HCT116 (cell line): ENCODE results near the gene ACTG1. TPM values are rescaled to one million over a fixed set of nuclear protein-coding genes. Genes with fewer than 3 reads are reported as not detected.

Source experiments
- ATAC-seq: fragments of 200-7000 bp; cut with Tn5 transposase; 2 replicates; pipeline ENCODE4 v1.9.1; 2020; ENCODE audit warnings: mild to moderate bottlenecking, moderate library complexity
- BruUV-seq: library from RNA; stranded (reverse); fragments of 400-500 nt; replicated peaks from 2 replicates; lab custom pipeline; 2021; lab: Mats Ljungman, UMichigan
- CTCF ChIA-PET: fragments of 300-600 bp; sonication (Branson Sonifier 250); formaldehyde crosslinking; loops from one replicate; lab custom pipeline; 2021; ENCODE audit warnings: antibody characterized with exemption; lab: Charles Lee
- POLR2A ChIA-PET: fragments of 300-600, 350-600 bp; sonication (Branson Sonifier 250); formaldehyde crosslinking; loops from one replicate; lab custom pipeline; 2021; ENCODE audit warnings: antibody characterized with exemption; lab: Charles Lee
- RAD21 ChIA-PET, 2 experiments: fragments of 300-600 bp; sonication (Branson Sonifier 250); formaldehyde crosslinking; loops; one replicate each; lab custom pipeline; 2023; ENCODE audit warnings: low total read pairs in 2 of 2; ENCODE audit not compliant: uncharacterized antibody in 2 of 2, unreplicated experiment in 2 of 2, low non-redundant PET in 1 of 2; lab: Charles Lee
- DNase-seq: peaks from one replicate; pipeline ENCODE4 v3.0.0-alpha.2; 2010; ENCODE audit warnings: low read depth, low spot score
- H2AFZ ChIP-seq: fragments of 200-600 bp; shearing (Covaris generic), sonication (generic); 2 replicates; pipeline ENCODE4 v1.6.1; 2017; ENCODE audit warnings: low read depth, mixed run types, mixed read lengths, antibody characterized with exemption, low read length; ENCODE audit not compliant: poor library complexity, severe bottlenecking
- H3K27ac ChIP-seq: 2 replicates; pipeline ENCODE4 v1.5.1; 2012; ENCODE audit warnings: low read depth, low read length
- H3K27me3 ChIP-seq: fragments of 200-600 bp; sonication (generic); 2 replicates; pipeline ENCODE4 v1.6.1; 2016; ENCODE audit warnings: mixed run types, low read length, mixed read lengths; ENCODE audit not compliant: insufficient read depth
- H3K36me3 ChIP-seq, 2 experiments: fragments of 200-500 bp in 1 of 2; fragments of 200-600 bp in 1 of 2; sonication (Bioruptor generic) in 1 of 2; sonication (generic) in 1 of 2; 2 replicates each; pipeline versions ENCODE4 v1.5.1 to v1.6.1; 2014 to 2016; ENCODE audit warnings: low read length in 2 of 2, inconsistent platforms in 1 of 2, mixed read lengths in 1 of 2, mixed run types in 1 of 2; ENCODE audit not compliant: insufficient read depth in 2 of 2, control insufficient read depth in 1 of 2
- H3K4me1 ChIP-seq, 2 experiments: fragments of 200-600 bp in 1 of 2; sonication (generic) in 1 of 2; 2 replicates each; pipeline versions ENCODE4 v1.5.1 to v1.6.1; 2012 to 2017; ENCODE audit warnings: low read length in 2 of 2, inconsistent platforms in 1 of 2, mild to moderate bottlenecking in 1 of 2, mixed read lengths in 1 of 2, mixed run types in 1 of 2, moderate library complexity in 1 of 2; ENCODE audit not compliant: insufficient read depth in 2 of 2, control insufficient read depth in 1 of 2
- H3K4me2 ChIP-seq: fragments of 200-600 bp; sonication (generic); 2 replicates; pipeline ENCODE4 v1.6.1; 2017; ENCODE audit warnings: mixed run types, low read length, mixed read lengths
- H3K4me3 ChIP-seq, 2 experiments: fragments of 200-600 bp in 1 of 2; sonication (generic) in 1 of 2; replicated peaks in 1 of 2; 2 replicates each; pipeline ENCODE4 v1.5.1; 2011 to 2016; ENCODE audit warnings: low read length in 2 of 2, control low read depth in 1 of 2, low read depth in 1 of 2, mild to moderate bottlenecking in 1 of 2, mixed read lengths in 1 of 2, mixed run types in 1 of 2
- H3K79me2 ChIP-seq: fragments of 200-600 bp; sonication (generic); 2 replicates; pipeline ENCODE4 v1.6.1; 2017; ENCODE audit warnings: mild to moderate bottlenecking, mixed run types, low read length, moderate library complexity, mixed read lengths; ENCODE audit not compliant: insufficient read depth
- H3K9ac ChIP-seq: fragments of 200-600 bp; sonication (generic); 2 replicates; pipeline ENCODE4 v1.6.1; 2016; ENCODE audit warnings: low read length, mixed read lengths
- H3K9me2 ChIP-seq: fragments of 200-600 bp; sonication (generic), shearing (Covaris generic); 2 replicates; pipeline ENCODE4 v1.6.1; 2017; ENCODE audit warnings: mixed run types, mild to moderate bottlenecking, moderate library complexity; ENCODE audit not compliant: insufficient read depth
- H3K9me3 ChIP-seq, 2 experiments: fragments of 200-500 bp in 1 of 2; fragments of 200-600 bp in 1 of 2; sonication (Bioruptor generic) in 1 of 2; sonication (generic) in 1 of 2; 2 replicates each; pipeline ENCODE4 v1.6.1; 2014 to 2017; ENCODE audit warnings: low read length in 2 of 2, mixed read lengths in 2 of 2, inconsistent platforms in 1 of 2, low read depth in 1 of 2, mild to moderate bottlenecking in 1 of 2, mixed run types in 1 of 2, moderate library complexity in 1 of 2; ENCODE audit not compliant: control insufficient read depth in 1 of 2, insufficient read depth in 1 of 2
- H4K20me1 ChIP-seq: fragments of 200-600 bp; sonication (generic), shearing (Covaris generic); 2 replicates; pipeline ENCODE4 v1.6.1; 2017; ENCODE audit warnings: mixed run types, mild to moderate bottlenecking, moderate library complexity; ENCODE audit not compliant: insufficient read depth
- CBX3 ChIP-seq: IDR thresholded peaks from 2 replicates; pipeline ENCODE4 v1.6.1; 2012; ENCODE audit warnings: low read depth
- CEBPB ChIP-seq: IDR thresholded peaks from 2 replicates; pipeline ENCODE4 v1.6.1; 2012; ENCODE audit warnings: low read depth
- CTCF ChIP-seq, 3 experiments: fragments of 200-600 bp in 1 of 3; sonication (generic) in 1 of 3; IDR thresholded peaks in 2 of 3; conservative IDR thresholded peaks in 1 of 3; 2 replicates each; pipeline ENCODE4 v1.5.1; 2012 to 2017; ENCODE audit warnings: low read depth in 2 of 3, low read length in 2 of 3, antibody characterized with exemption in 1 of 3, borderline replicate concordance in 1 of 3, control low read depth in 1 of 3, mild to moderate bottlenecking in 1 of 3, mixed read lengths in 1 of 3, mixed run types in 1 of 3, moderate library complexity in 1 of 3; ENCODE audit not compliant: insufficient read depth in 1 of 3
- EGR1 ChIP-seq: IDR thresholded peaks from 2 replicates; pipeline ENCODE4 v1.6.1; 2012; ENCODE audit warnings: low read depth
- ELF1 ChIP-seq: IDR thresholded peaks from 2 replicates; pipeline ENCODE4 v1.6.1; 2012; ENCODE audit warnings: low read depth, borderline replicate concordance
- MAX ChIP-seq: IDR thresholded peaks from 2 replicates; pipeline ENCODE4 v1.6.1; 2012
- POLR2A ChIP-seq: IDR thresholded peaks from 2 replicates; pipeline ENCODE4 v1.7.0; 2011; ENCODE audit warnings: borderline replicate concordance; ENCODE audit not compliant: insufficient read depth, insufficient read length; ENCODE audit errors: extremely low read depth
- POLR2AphosphoS5 ChIP-seq: IDR thresholded peaks from 2 replicates; pipeline ENCODE4 v1.6.1; 2011; ENCODE audit warnings: mild to moderate bottlenecking, low read depth, low read length, moderate library complexity
- SIN3A ChIP-seq: IDR thresholded peaks from 2 replicates; pipeline ENCODE4 v1.6.1; 2012; ENCODE audit warnings: low read depth
- SP1 ChIP-seq: IDR thresholded peaks from 2 replicates; pipeline ENCODE4 v1.6.1; 2012; ENCODE audit warnings: low read depth
- SRF ChIP-seq: IDR thresholded peaks from 2 replicates; pipeline ENCODE4 v1.6.1; 2012; ENCODE audit warnings: low read depth
- TCF7L2 ChIP-seq: IDR thresholded peaks from 2 replicates; pipeline ENCODE4 v1.7.0; 2011; ENCODE audit warnings: borderline replicate concordance, inconsistent platforms; ENCODE audit not compliant: insufficient read depth, insufficient read length; ENCODE audit errors: extremely low read depth
- intact Hi-C: fragments of 100-400 bp; cut with micrococcal nuclease; formaldehyde crosslinking; loops from 2 replicates; pipeline ENCODE4 v1.10.0; 2022
- total RNA-seq: library from RNA; stranded (reverse); gene quantifications from one replicate; pipeline ENCODE4 v1.2.1, GENCODE V29; 2021; ENCODE audit not compliant: unreplicated experiment

Gene ACTG1
- total RNA-seq, 1 experiment from 2014 or later = 6,223 TPM

- CTCF ChIA-PET = interaction anchor here (0.6 to 1.4 kb wide), 3 partner anchors 9 to 562 kb away, joined by 3 read pairs; partner anchors contain the start of gene ACTG1
- H3K79me2 ChIP-seq = peaks cover 36% of the 10 kb centered on the region
- no peak overlapping the region for H2AFZ ChIP-seq
- POLR2A ChIA-PET = interaction anchor here (1.1 to 1.6 kb wide), 7 partner anchors 9 to 255 kb away, joined by 3 to 12 read pairs (median 5); partner anchors contain the start of gene ACTG1
- RAD21 ChIA-PET = no interaction called here
- BruUV-seq = no TSS peak
- H4K20me1 ChIP-seq = no peaks in the 10 kb centered on the region
- H3K4me1 ChIP-seq = peaks cover 17 to 46% of the 10 kb centered on the region in 2 experiments
- peak; percentile 80 for DNase-seq
- H3K36me3 ChIP-seq = peaks cover 16 to 30% of the 10 kb centered on the region in 2 experiments
- H3K9ac ChIP-seq = peak overlapping the region; percentile 80
- TF ChIP-seq ELF1 (no peak; the same call in 1 of the 2 replicates), TCF7L2 (peak; percentile 6), MAX (peak; percentile 11; the same call in 1 of the 2 replicates), CEBPB (no peak), SRF (no peak), POLR2AphosphoS5 (peak; percentile 76), SIN3A (peak; percentile 41; the same call in 1 of the 2 replicates), SP1 (no peak), POLR2A (peak; percentile 48), CBX3 (no peak), CTCF (IDR thresholded peaks at IDR 0.05 in 2 of 3, conservative IDR thresholded peaks at IDR 0.05 in 1 of 3; ENCODE audit: borderline replicate concordance in 1 of 3, insufficient read depth in 1 of 3, low read depth in 2 of 3, low read length in 2 of 3) (peak in 2 of 3 experiments; percentile 21 to 44; a peak in 3 of 6 replicates), EGR1 (peak; percentile 6; the same call in 1 of the 2 replicates)
- no peaks in the 10 kb centered on the region for H3K9me3 ChIP-seq
- intact Hi-C loops = loop anchor here (5.0 to 10.0 kb wide), 2 partner anchors 49 to 142 kb away; no protein-coding TSS in a partner anchor
- peak overlapping the region; percentile 86 for H3K27ac ChIP-seq
- H3K27me3 ChIP-seq = no peaks in the 10 kb centered on the region
- peak overlapping the region; percentile 94 to 96 for H3K4me3 ChIP-seq
- ATAC-seq = peak; percentile 80
- H3K4me2 ChIP-seq = peak overlapping the region; percentile 82
- no peaks in the 10 kb centered on the region for H3K9me2 ChIP-seq
These were observed 40.5 kb upstream of the ACTG1 start for GRCh38 chr17:81553018-81553615.
